ENCODE measurements around the gene LRRC71.

DNA sequence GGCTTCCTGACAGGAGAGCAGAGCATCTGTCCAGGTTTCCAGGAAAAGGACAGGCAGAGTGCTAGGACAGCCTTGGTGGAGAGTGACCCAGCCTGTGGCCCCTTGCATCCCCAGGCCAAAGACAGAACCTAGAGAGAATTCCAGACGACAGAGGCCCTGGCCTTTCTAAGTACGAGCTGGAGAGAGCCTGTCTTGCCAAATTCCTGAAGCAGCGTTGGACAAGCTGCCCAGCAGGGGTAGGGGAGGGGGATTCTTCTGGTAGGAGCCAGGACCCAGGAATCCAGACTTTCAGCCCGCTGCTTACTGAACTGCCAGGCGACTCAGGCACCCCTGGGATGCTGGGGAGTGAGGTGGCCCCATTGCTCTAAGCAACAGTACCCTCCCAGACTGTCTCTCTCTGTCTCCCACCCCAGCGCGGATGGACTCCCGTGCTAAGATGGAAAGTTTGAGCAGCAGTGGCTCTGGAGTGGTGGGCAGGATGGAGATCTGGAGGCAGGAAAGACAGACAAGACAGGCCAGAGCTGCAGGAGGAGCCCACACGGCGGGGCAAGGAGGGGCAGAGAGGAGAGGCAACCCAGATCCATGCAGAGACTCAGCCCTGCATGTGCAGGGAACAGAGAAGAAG, 35.8 kb upstream of the LRRC71 start:
- no peak for TF ChIP-seq EZH2 (IDR thresholded peaks at IDR 0.05)
- TF ChIP-seq, protein P1, sequence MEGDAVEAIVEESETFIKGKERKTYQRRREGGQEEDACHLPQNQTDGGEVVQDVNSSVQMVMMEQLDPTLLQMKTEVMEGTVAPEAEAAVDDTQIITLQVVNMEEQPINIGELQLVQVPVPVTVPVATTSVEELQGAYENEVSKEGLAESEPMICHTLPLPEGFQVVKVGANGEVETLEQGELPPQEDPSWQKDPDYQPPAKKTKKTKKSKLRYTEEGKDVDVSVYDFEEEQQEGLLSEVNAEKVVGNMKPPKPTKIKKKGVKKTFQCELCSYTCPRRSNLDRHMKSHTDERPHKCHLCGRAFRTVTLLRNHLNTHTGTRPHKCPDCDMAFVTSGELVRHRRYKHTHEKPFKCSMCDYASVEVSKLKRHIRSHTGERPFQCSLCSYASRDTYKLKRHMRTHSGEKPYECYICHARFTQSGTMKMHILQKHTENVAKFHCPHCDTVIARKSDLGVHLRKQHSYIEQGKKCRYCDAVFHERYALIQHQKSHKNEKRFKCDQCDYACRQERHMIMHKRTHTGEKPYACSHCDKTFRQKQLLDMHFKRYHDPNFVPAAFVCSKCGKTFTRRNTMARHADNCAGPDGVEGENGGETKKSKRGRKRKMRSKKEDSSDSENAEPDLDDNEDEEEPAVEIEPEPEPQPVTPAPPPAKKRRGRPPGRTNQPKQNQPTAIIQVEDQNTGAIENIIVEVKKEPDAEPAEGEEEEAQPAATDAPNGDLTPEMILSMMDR (IDR thresholded peaks at IDR 0.05): no peak
